PC-9 (cell line): ENCODE data around the gene PDXDC1. TPM values are rescaled to one million over a fixed set of nuclear protein-coding genes. Genes with fewer than 3 reads are reported as not detected.
A peak's percentile ranks its signal among the peaks of the same experiment; 100 is the strongest.
"Not testable (repeated sequence)": the region's sequence is repeated elsewhere in the genome, so short reads cannot be mapped to it uniquely, and the experiment has no call there.

Experiments
- BruUV-seq: library from RNA; stranded (reverse); fragments of 400-500 nt; replicated peaks from 2 replicates; lab custom pipeline; 2021; lab: Mats Ljungman, UMichigan
- CTCF ChIA-PET: fragments of 300-600 bp; sonication (Branson Sonifier 250); formaldehyde crosslinking; loops from one replicate; lab custom pipeline; 2022; ENCODE audit warnings: antibody characterized with exemption; lab: Charles Lee
- POLR2A ChIA-PET: fragments of 300-600 bp; sonication (Branson Sonifier 250); formaldehyde crosslinking; loops from one replicate; lab custom pipeline; 2022; ENCODE audit warnings: antibody characterized with exemption; ENCODE audit not compliant: unreplicated experiment; lab: Charles Lee
- DNase-seq, 2 experiments: peaks; one replicate each; pipeline versions ENCODE4 v3.0.0 to v3.0.0-alpha.2; 2015 to 2022; ENCODE audit warnings: mixed read lengths in 1 of 2
- H2AFZ ChIP-seq: fragments of 200-600 bp; sonication (generic); 2 replicates; pipeline ENCODE4 v1.8.1; 2017; ENCODE audit warnings: antibody characterized with exemption
- H3F3A ChIP-seq: fragments of 200-600 bp; sonication (generic); 2 replicates; pipeline ENCODE4 v1.8.1; 2017; ENCODE audit warnings: antibody characterized with exemption, mild to moderate bottlenecking, low read depth; ENCODE audit not compliant: insufficient read depth
- H3K27ac ChIP-seq: fragments of 200-600 bp; sonication (generic); 2 replicates; pipeline ENCODE4 v1.6.1; 2016; ENCODE audit warnings: mixed run types
- H3K27me3 ChIP-seq: fragments of 200-600 bp; sonication (generic); 2 replicates; pipeline ENCODE4 v1.6.1; 2016; ENCODE audit warnings: low read depth, mixed run types; ENCODE audit not compliant: insufficient read depth
- H3K36me3 ChIP-seq: fragments of 200-600 bp; sonication (generic); 2 replicates; pipeline ENCODE4 v1.6.1; 2016; ENCODE audit warnings: low read depth, mixed run types
- H3K4me1 ChIP-seq: fragments of 200-600 bp; sonication (generic); replicated peaks from 2 replicates; pipeline ENCODE4 v1.6.1; 2016; ENCODE audit warnings: mixed run types; ENCODE audit not compliant: insufficient read depth
- H3K4me2 ChIP-seq: fragments of 200-600 bp; sonication (generic); 2 replicates; pipeline ENCODE4 v1.6.1; 2017; ENCODE audit warnings: mixed run types
- H3K4me3 ChIP-seq: fragments of 200-600 bp; sonication (generic); 2 replicates; pipeline ENCODE4 v1.6.1; 2016; ENCODE audit warnings: mixed run types
- H3K79me2 ChIP-seq: fragments of 200-600 bp; sonication (generic); 2 replicates; pipeline ENCODE4 v1.6.1; 2017; ENCODE audit warnings: low read depth, mixed run types
- H3K9me2 ChIP-seq: fragments of 200-600 bp; sonication (generic); 2 replicates; pipeline ENCODE4 v1.8.1; 2017; ENCODE audit warnings: mild to moderate bottlenecking; ENCODE audit not compliant: insufficient read depth
- H3K9me3 ChIP-seq: fragments of 200-600 bp; sonication (generic); 2 replicates; pipeline ENCODE4 v1.8.1; 2016; ENCODE audit warnings: low read depth; ENCODE audit not compliant: insufficient read depth
- H4K20me1 ChIP-seq: fragments of 200-600 bp; sonication (generic); 2 replicates; pipeline ENCODE4 v1.8.1; 2017; ENCODE audit not compliant: insufficient read depth
- CTCF ChIP-seq: fragments of 200-600 bp; sonication (generic); conservative IDR thresholded peaks from 2 replicates; pipeline ENCODE4 v1.6.1; 2017; ENCODE audit warnings: mixed run types, antibody characterized with exemption, mild to moderate bottlenecking, moderate library complexity
- intact Hi-C: fragments of 100-400 bp; cut with micrococcal nuclease; formaldehyde crosslinking; loops from one replicate; pipeline ENCODE4 v1.10.0; 2022; ENCODE audit not compliant: unreplicated experiment
- total RNA-seq: library from RNA; stranded (reverse); gene quantifications from 2 replicates; pipeline ENCODE4 v1.2.3, GENCODE V29; 2021

The PDXDC1 gene
- total RNA-seq, 1 experiment from 2014 or later, result 120 TPM

DNA sequence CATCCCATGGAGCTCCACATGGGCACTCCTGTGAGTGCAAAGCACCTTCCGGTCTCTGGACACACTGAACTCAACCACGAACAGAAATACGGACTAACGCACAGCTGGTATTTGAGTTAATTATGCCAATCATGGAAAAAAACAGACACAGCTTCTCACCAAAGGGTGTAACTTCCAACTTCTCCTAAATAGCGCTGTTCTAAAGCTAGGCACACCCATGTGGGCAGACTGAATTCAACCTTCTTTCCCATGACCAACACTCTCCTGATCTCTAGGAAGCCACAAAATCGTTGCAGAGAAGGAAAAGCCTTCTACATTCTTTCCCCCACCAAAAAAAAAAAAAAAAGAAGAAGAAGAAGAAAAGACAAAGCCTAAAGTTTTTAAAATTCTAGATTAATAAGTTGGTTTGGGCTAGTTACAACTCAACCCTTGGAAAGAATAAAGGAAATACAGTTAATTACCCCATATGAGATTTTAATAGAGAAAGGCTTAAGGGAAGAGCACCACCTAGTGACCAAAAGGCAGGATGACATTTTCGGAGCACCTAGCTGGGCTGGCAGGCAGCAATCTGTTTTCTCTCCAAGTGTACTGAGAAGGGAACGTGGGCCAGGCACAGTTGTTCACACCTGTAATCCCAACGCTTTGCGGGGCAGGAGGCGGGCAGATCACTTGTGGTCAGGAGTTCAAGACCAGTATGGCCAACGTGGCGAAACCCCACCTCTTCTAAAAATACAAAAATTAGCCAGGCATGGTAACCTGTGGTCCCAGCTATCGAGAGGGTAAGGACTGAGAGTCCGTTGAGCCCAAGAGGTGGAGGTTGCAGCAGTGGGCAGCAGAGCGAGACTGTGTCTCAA, 97.3 kb downstream of the PDXDC1 start:
- H3K4me1 ChIP-seq, BruUV-seq, H3K9me3 ChIP-seq, H3K9me2 ChIP-seq, H3K27me3 ChIP-seq, H4K20me1 ChIP-seq, H3K27ac ChIP-seq, H2AFZ ChIP-seq, DNase-seq, H3K4me2 ChIP-seq, H3K79me2 ChIP-seq, intact Hi-C loops, H3K4me3 ChIP-seq: not testable (repeated sequence)
- Histone ChIP-seq H3F3A (peaks cover 13% of the 10 kb centered on the region; the same call in 1 of the 2 replicates), H3K36me3 (peaks cover 24% of the 10 kb centered on the region)
- peak; percentile 70 for TF ChIP-seq CTCF
- CTCF ChIA-PET, result interaction anchor here (0.7 kb wide), 1 partner anchor 1092 kb away, joined by 5 read pairs; no protein-coding TSS in a partner anchor
- POLR2A ChIA-PET, result interaction anchor here (0.5 kb wide), 1 partner anchor 817 kb away, joined by 4 read pairs; no protein-coding TSS in a partner anchor

GRCh38 chr16:15073101-15073500, 98.3 kb downstream of the PDXDC1 start:
- CTCF ChIA-PET, result no interaction called here
- H3K36me3 ChIP-seq, result peaks cover 24% of the 10 kb centered on the region
- H3K27me3 ChIP-seq, result no peaks in the 10 kb centered on the region
- H2AFZ ChIP-seq, result no peak overlapping the region
- H3K27ac ChIP-seq, result no peak overlapping the region
- H3F3A ChIP-seq, result peaks cover 13% of the 10 kb centered on the region; the same call in 1 of the 2 replicates
- no peak for TF ChIP-seq CTCF
- BruUV-seq, result no TSS peak
- no peaks in the 10 kb centered on the region for H3K4me1 ChIP-seq
- no peak for DNase-seq
- peaks cover 8% of the 10 kb centered on the region; the same call in 1 of the 2 replicates for H4K20me1 ChIP-seq
- H3K4me2 ChIP-seq, result no peak overlapping the region
- intact Hi-C loops, result no loop called here
- POLR2A ChIA-PET, result no interaction called here
- no peaks in the 10 kb centered on the region for H3K79me2 ChIP-seq
- no peaks in the 10 kb centered on the region for H3K9me3 ChIP-seq
- no peaks in the 10 kb centered on the region for H3K9me2 ChIP-seq
- H3K4me3 ChIP-seq, result no peak overlapping the region

GRCh38 chr16:15076161-15076560, 101.3 kb downstream of the PDXDC1 start:
- H3K9me2 ChIP-seq, H4K20me1 ChIP-seq, DNase-seq, H3K27me3 ChIP-seq, H3K27ac ChIP-seq, H2AFZ ChIP-seq, BruUV-seq, intact Hi-C loops, H3K79me2 ChIP-seq, H3K4me2 ChIP-seq, POLR2A ChIA-PET, H3K4me1 ChIP-seq, H3K4me3 ChIP-seq, H3K9me3 ChIP-seq: not testable (repeated sequence)
- Histone ChIP-seq H3K36me3 (peaks cover 36% of the 10 kb centered on the region), H3F3A (peaks cover 13% of the 10 kb centered on the region; the same call in 1 of the 2 replicates)
- CTCF ChIA-PET, result interaction anchor here (0.7 kb wide), 1 partner anchor 413 kb away, joined by 5 read pairs; no protein-coding TSS in a partner anchor

DNA sequence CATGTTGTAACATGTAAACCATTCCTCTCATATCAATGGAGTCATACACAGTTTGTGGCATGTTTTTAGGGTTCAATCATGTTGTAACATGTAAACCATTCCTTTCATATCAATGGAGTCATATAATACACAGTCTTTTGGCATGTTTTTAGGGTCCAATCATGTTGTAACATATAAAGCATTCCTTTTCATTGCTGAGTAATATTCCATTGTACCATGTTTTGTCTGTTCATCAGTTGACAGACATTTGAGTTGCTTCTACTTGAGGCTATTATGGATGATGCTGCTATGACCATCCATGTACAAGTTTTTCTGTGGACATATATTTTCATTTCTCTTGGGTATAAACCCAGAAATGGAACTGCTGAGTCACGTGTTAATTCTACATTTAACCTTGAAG, 106.1 kb downstream of the PDXDC1 start:
- H3K27ac ChIP-seq, H3K4me2 ChIP-seq, H3K4me3 ChIP-seq, DNase-seq, CTCF ChIA-PET, H3K79me2 ChIP-seq, H3K9me2 ChIP-seq, intact Hi-C loops, H2AFZ ChIP-seq, H3K27me3 ChIP-seq, H3F3A ChIP-seq, H3K4me1 ChIP-seq, H3K9me3 ChIP-seq, BruUV-seq, H4K20me1 ChIP-seq, POLR2A ChIA-PET: not testable (repeated sequence)
- peaks cover 18% of the 10 kb centered on the region; the same call in 1 of the 2 replicates for H3K36me3 ChIP-seq

GRCh38 chr16:15082788-15083187, 108.0 kb downstream of the PDXDC1 start:
- H3K36me3 ChIP-seq, result peaks cover 12% of the 10 kb centered on the region; the same call in 1 of the 2 replicates
- H2AFZ ChIP-seq, CTCF ChIA-PET, H3K4me1 ChIP-seq, H3K27me3 ChIP-seq, POLR2A ChIA-PET, DNase-seq, BruUV-seq, H3K9me2 ChIP-seq, H3K79me2 ChIP-seq, H3K4me2 ChIP-seq, H4K20me1 ChIP-seq, H3K4me3 ChIP-seq, H3K9me3 ChIP-seq, H3F3A ChIP-seq, H3K27ac ChIP-seq, intact Hi-C loops: not testable (repeated sequence)
